BLaER1 (cell line): ENCODE results near the gene COX6A2.

Source experiments
- H3K27ac ChIP-seq: shearing (Covaris generic); formaldehyde crosslinking; 2 replicates; pipeline ENCODE4 v1.8.1; 2022
- H3K27me3 ChIP-seq: shearing (Covaris generic); formaldehyde crosslinking; 2 replicates; pipeline ENCODE4 v1.8.1; 2022
- H3K36me3 ChIP-seq: shearing (Covaris generic); formaldehyde crosslinking; 2 replicates; pipeline ENCODE4 v1.8.1; 2022
- H3K4me1 ChIP-seq: shearing (Covaris generic); formaldehyde crosslinking; 2 replicates; pipeline ENCODE4 v1.8.1; 2022
- H3K4me2 ChIP-seq: shearing (Covaris generic); formaldehyde crosslinking; 2 replicates; pipeline ENCODE4 v1.8.1; 2022
- H3K4me3 ChIP-seq: shearing (Covaris generic); formaldehyde crosslinking; 2 replicates; pipeline ENCODE4 v1.8.1; 2022
- H3K9ac ChIP-seq: shearing (Covaris generic); formaldehyde crosslinking; 2 replicates; pipeline ENCODE4 v1.8.1; 2022
- H3K9me3 ChIP-seq: shearing (Covaris generic); formaldehyde crosslinking; 2 replicates; pipeline ENCODE4 v1.8.1; 2022
- H4K20me1 ChIP-seq: shearing (Covaris generic); formaldehyde crosslinking; 2 replicates; pipeline ENCODE4 v1.8.1; 2022
- Cebpa-rat ChIP-seq: shearing (Covaris generic); IDR thresholded peaks from 2 replicates; pipeline ENCODE4 v1.8.1; 2022

Gene COX6A2

GRCh38 chr16:31471875-31472708 lies 43.9 kb upstream of the COX6A2 start, which contains the start of gene TGFB1I1:
TSS of gene TGFB1I1 (plus strand) at chr16:31472152. CDS start at chr16:31472189, 37 bp downstream.
- no peaks in the 10 kb centered on the region for H4K20me1 ChIP-seq
- H3K9ac ChIP-seq: peak within 1 kb of the TSS; percentile 79
- peak within 1 kb of the TSS; percentile 93 for H3K4me2 ChIP-seq
- H3K36me3 ChIP-seq: 0 out of 2 replicates have a peak, but pooled peaks cover 4% of the 10 kb centered on the region
- H3K4me1 ChIP-seq: peaks cover 76% of the 10 kb centered on the region
- H3K27me3 ChIP-seq: no peaks in the 10 kb centered on the region
- no peaks in the 10 kb centered on the region for H3K9me3 ChIP-seq
- H3K27ac ChIP-seq: peak within 1 kb of the TSS; percentile 74
- no peak for TF ChIP-seq Cebpa-rat
- H3K4me3 ChIP-seq: peak within 1 kb of the TSS; percentile 70

GRCh38 chr16:31471241-31471874 lies 43.2 kb upstream of the COX6A2 start:
- peak overlapping the region; percentile 93 for H3K4me2 ChIP-seq
- peak overlapping the region; percentile 79 for H3K9ac ChIP-seq
- TF ChIP-seq Cebpa-rat: no peak
- H3K4me1 ChIP-seq: peaks cover 80% of the 10 kb centered on the region
- H3K36me3 ChIP-seq: 0 out of 2 replicates have a peak, but pooled peaks cover 4% of the 10 kb centered on the region
- H3K27ac ChIP-seq: peak overlapping the region; percentile 74
- H4K20me1 ChIP-seq: no peaks in the 10 kb centered on the region
- no peaks in the 10 kb centered on the region for H3K27me3 ChIP-seq
- H3K4me3 ChIP-seq: peak overlapping the region; percentile 70
- H3K9me3 ChIP-seq: no peaks in the 10 kb centered on the region

GRCh38 chr16:31470615-31471014 lies 42.5 kb upstream of the COX6A2 start:
- Histone ChIP-seq H3K36me3 (0 out of 2 replicates have a peak, but pooled peaks cover 4% of the 10 kb centered on the region), H3K4me1 (peaks cover 80% of the 10 kb centered on the region), H4K20me1 (no peaks in the 10 kb centered on the region), H3K4me2 (peak overlapping the region; percentile 93), H3K9me3 (no peaks in the 10 kb centered on the region), H3K9ac (0 out of 2 replicates have a peak overlapping the region, but pooled peaks have one; percentile 79), H3K27me3 (no peaks in the 10 kb centered on the region), H3K4me3 (no peak overlapping the region), H3K27ac (peak overlapping the region; percentile 74; the same call in 1 of the 2 replicates)
- TF ChIP-seq Cebpa-rat: no peak

GRCh38 chr16:31467858-31468257 lies 39.7 kb upstream of the COX6A2 start:
- no peak overlapping the region; the same call in 1 of the 2 replicates for H3K4me3 ChIP-seq
- no peaks in the 10 kb centered on the region for H3K9me3 ChIP-seq
- peaks cover 21% of the 10 kb centered on the region for H3K36me3 ChIP-seq
- H3K4me2 ChIP-seq: peak overlapping the region; percentile 100
- peak overlapping the region; percentile 85; the same call in 1 of the 2 replicates for H3K9ac ChIP-seq
- H3K27me3 ChIP-seq: no peaks in the 10 kb centered on the region
- peak overlapping the region; percentile 96 for H3K27ac ChIP-seq
- no peak for TF ChIP-seq Cebpa-rat
- no peaks in the 10 kb centered on the region for H4K20me1 ChIP-seq
- peaks cover 88% of the 10 kb centered on the region for H3K4me1 ChIP-seq

- Histone ChIP-seq H3K27me3 (no peaks in the 10 kb centered on the region), H3K4me3 (peak overlapping the region; percentile 65), H3K27ac (peak overlapping the region; percentile 96), H3K36me3 (peaks cover 27% of the 10 kb centered on the region), H4K20me1 (no peaks in the 10 kb centered on the region), H3K9me3 (no peaks in the 10 kb centered on the region), H3K4me1 (peaks cover 83% of the 10 kb centered on the region), H3K4me2 (peak overlapping the region; percentile 100), H3K9ac (peak overlapping the region; percentile 85)
- no peak for TF ChIP-seq Cebpa-rat
Measured at GRCh38 chr16:31467151-31467773, 39.1 kb upstream of the COX6A2 start.

- Histone ChIP-seq H3K9me3 (no peaks in the 10 kb centered on the region), H3K4me1 (peaks cover 85% of the 10 kb centered on the region), H4K20me1 (no peaks in the 10 kb centered on the region), H3K4me3 (peak overlapping the region; percentile 65), H3K36me3 (peaks cover 35% of the 10 kb centered on the region), H3K27ac (peak overlapping the region; percentile 96), H3K9ac (peak overlapping the region; percentile 85), H3K4me2 (peak overlapping the region; percentile 100), H3K27me3 (no peaks in the 10 kb centered on the region)
- TF ChIP-seq Cebpa-rat: no peak
Measured at GRCh38 chr16:31466381-31466841, 38.3 kb upstream of the COX6A2 start.

GRCh38 chr16:31465788-31466370 lies 37.7 kb upstream of the COX6A2 start:
- no peaks in the 10 kb centered on the region for H3K27me3 ChIP-seq
- H3K36me3 ChIP-seq: peaks cover 35% of the 10 kb centered on the region
- TF ChIP-seq Cebpa-rat: no peak
- peak overlapping the region; percentile 100 for H3K4me2 ChIP-seq
- H3K27ac ChIP-seq: peak overlapping the region; percentile 96
- H3K4me1 ChIP-seq: peaks cover 85% of the 10 kb centered on the region
- H3K9ac ChIP-seq: peak overlapping the region; percentile 85
- no peaks in the 10 kb centered on the region for H3K9me3 ChIP-seq
- H4K20me1 ChIP-seq: no peaks in the 10 kb centered on the region
- H3K4me3 ChIP-seq: peak overlapping the region; percentile 65

GRCh38 chr16:31464781-31465260 lies 36.7 kb upstream of the COX6A2 start:
- Histone ChIP-seq H3K27me3 (no peaks in the 10 kb centered on the region), H3K4me2 (peak overlapping the region; percentile 100), H3K9me3 (no peaks in the 10 kb centered on the region), H4K20me1 (no peaks in the 10 kb centered on the region), H3K4me3 (no peak overlapping the region), H3K36me3 (peaks cover 35% of the 10 kb centered on the region), H3K27ac (peak overlapping the region; percentile 43), H3K9ac (no peak overlapping the region), H3K4me1 (peaks cover 84% of the 10 kb centered on the region)
- TF ChIP-seq Cebpa-rat: no peak

- peak overlapping the region; percentile 100; the same call in 1 of the 2 replicates for H3K4me2 ChIP-seq
- TF ChIP-seq Cebpa-rat: no peak
- peak overlapping the region; percentile 43; the same call in 1 of the 2 replicates for H3K27ac ChIP-seq
- peaks cover 84% of the 10 kb centered on the region for H3K4me1 ChIP-seq
- no peaks in the 10 kb centered on the region for H4K20me1 ChIP-seq
- no peak overlapping the region for H3K9ac ChIP-seq
- no peaks in the 10 kb centered on the region for H3K9me3 ChIP-seq
- peaks cover 35% of the 10 kb centered on the region for H3K36me3 ChIP-seq
- no peak overlapping the region for H3K4me3 ChIP-seq
- no peaks in the 10 kb centered on the region for H3K27me3 ChIP-seq
Measured at GRCh38 chr16:31464348-31464769, 36.2 kb upstream of the COX6A2 start.
